Fibroblast of pulmonary artery (primary cell): ENCODE measurements around the gene MRM1.

Experiments used
- DNase-seq: peaks from one replicate; pipeline ENCODE4 v3.0.0-alpha.2; 2010; ENCODE audit warnings: low read depth
- H3K4me3 ChIP-seq: replicated peaks from 2 replicates; pipeline ENCODE4 v1.5.1; 2011; ENCODE audit warnings: low read depth, mild to moderate bottlenecking, control low read depth, low read length, moderate library complexity
- CTCF ChIP-seq: IDR thresholded peaks from 2 replicates; pipeline ENCODE4 v1.5.1; 2011; ENCODE audit warnings: mild to moderate bottlenecking, control low read depth, low read length, inconsistent platforms; ENCODE audit errors: missing control alignments

The MRM1 gene

DNA sequence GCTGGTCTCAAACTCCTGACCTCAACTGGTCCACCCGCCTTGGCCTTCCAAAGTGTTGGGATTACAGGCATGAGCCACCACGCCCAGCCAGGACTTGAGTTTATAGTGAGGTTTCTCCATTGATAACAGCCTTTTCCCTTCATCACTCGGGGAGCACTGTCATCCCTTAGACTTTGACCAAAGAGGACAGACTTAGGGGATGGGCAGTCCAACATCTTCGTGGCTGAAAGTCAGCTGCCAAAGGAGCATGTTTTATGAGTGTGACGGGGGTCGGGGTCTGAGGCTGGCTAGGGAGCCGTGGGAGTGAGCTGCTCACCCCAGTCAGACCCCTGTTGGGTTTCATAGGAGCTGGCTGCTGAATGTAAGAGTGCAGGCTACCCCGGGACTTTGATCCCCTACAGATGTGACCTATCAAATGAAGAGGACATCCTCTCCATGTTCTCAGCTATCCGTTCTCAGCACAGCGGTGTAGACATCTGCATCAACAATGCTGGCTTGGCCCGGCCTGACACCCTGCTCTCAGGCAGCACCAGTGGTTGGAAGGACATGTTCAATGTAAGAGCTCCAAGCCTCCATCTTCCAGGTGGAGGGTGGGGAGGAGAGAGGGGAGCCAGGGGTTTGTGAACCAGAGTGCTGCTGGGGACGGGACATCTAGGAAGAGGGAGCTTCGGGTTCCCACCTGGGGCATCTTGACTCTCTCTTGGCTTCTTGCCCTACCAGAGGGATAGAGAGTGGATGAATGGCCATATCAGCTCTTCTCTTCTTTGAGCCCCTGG, 6.6 kb upstream of the MRM1 start:
- H3K4me3 ChIP-seq = no peak overlapping the region
- no peak for DNase-seq
- no peak for TF ChIP-seq CTCF

DNA sequence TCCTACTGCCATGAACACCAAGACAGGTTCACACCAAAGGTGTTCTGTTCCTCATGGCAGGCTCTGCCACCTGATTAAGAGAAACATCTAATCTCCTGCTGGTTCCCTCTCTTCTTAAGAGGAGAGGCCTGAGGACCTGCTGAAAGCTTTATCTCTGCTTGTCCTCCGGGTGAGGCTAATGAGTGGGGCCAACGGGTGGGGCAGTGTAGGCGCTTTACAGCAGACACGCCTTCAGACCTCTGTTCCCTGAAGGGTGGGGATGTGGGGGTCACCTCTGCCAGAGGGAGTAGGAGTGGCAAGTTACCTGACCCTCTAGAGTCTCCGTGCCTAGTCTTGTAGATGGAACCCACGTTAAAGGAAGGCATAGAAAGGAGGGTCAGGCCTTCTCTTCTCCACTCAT, 4.2 kb upstream of the MRM1 start:
- TF ChIP-seq CTCF = no peak
- no peak for DNase-seq
- H3K4me3 ChIP-seq = no peak overlapping the region

- no peak for TF ChIP-seq CTCF
- no peak for DNase-seq
- H3K4me3 ChIP-seq = no peak overlapping the region
Observed at GRCh38 chr17:36597866-36598777, 3.3 kb upstream of the MRM1 start.

- no peak overlapping the region for H3K4me3 ChIP-seq
- TF ChIP-seq CTCF = no peak
- no peak for DNase-seq
Observed at GRCh38 chr17:36598951-36599401, 2.4 kb upstream of the MRM1 start.

GRCh38 chr17:36599546-36600250, 1.7 kb upstream of the MRM1 start:
- H3K4me3 ChIP-seq = no peak overlapping the region
- DNase-seq = no peak
- no peak for TF ChIP-seq CTCF

- no peak for DNase-seq
- H3K4me3 ChIP-seq = peak overlapping the region; percentile 95
- no peak for TF ChIP-seq CTCF
Observed at GRCh38 chr17:36600465-36600864, 918 bp upstream of the MRM1 start.
